HEK293 (cell line): ENCODE results near the gene MAP3K5.
"Not testable (repeated sequence)": the region's sequence is repeated elsewhere in the genome, so short reads cannot be mapped to it uniquely, and the experiment has no call there.

Source experiments
- CTCF ChIA-PET: fragments of 350-600 bp; formaldehyde crosslinking; extraction: SDS; loops from one replicate; lab custom pipeline; 2021; ENCODE audit warnings: antibody characterized with exemption; lab: Yijun Ruan, JAX
- POLR2A ChIA-PET: fragments of 300-600 bp; formaldehyde crosslinking; extraction: SDS; loops from one replicate; lab custom pipeline; 2020; ENCODE audit warnings: antibody characterized with exemption, inconsistent platforms; lab: Yijun Ruan, JAX
- H3K27ac ChIP-seq: fragments of 200-500 bp; sonication (Bioruptor generic); 2 replicates; pipeline ENCODE4 v1.5.1; 2014; ENCODE audit warnings: low read depth, low read length, control low read depth, inconsistent platforms; ENCODE audit errors: extremely low read depth
- H3K36me3 ChIP-seq, 2 experiments: fragments of 200-500 bp in 1 of 2; sonication (Bioruptor generic) in 1 of 2; 1 replicate in 1 of 2; 2 replicates in 1 of 2; pipeline ENCODE4 v1.5.1; 2014 to 2017; ENCODE audit warnings: inconsistent platforms in 2 of 2, low read length in 2 of 2; ENCODE audit not compliant: control insufficient read depth in 2 of 2, insufficient read depth in 1 of 2
- H3K4me1 ChIP-seq: fragments of 200-500 bp; sonication (Bioruptor generic); 2 replicates; pipeline ENCODE4 v1.5.1; 2014; ENCODE audit warnings: mild to moderate bottlenecking, low read length, inconsistent platforms; ENCODE audit not compliant: control insufficient read depth, insufficient read depth
- H3K4me3 ChIP-seq: 2 replicates; pipeline ENCODE4 v1.5.1; 2011; ENCODE audit warnings: low read depth, mild to moderate bottlenecking, control low read depth, low read length, moderate library complexity
- H3K9me3 ChIP-seq: fragments of 200-500 bp; sonication (Bioruptor generic); 2 replicates; pipeline ENCODE4 v1.5.1; 2014; ENCODE audit warnings: low read depth, low read length, inconsistent platforms; ENCODE audit not compliant: control insufficient read depth, insufficient read depth
- HIC1 ChIP-seq: fragments of 450-650 bp; formaldehyde crosslinking; IDR thresholded peaks from 2 replicates; pipeline ENCODE4 v1.5.1; 2016; ENCODE audit warnings: missing biosample characterization, missing genetic modification characterization
- HOXC10 ChIP-seq: sonication (generic); formaldehyde crosslinking; IDR thresholded peaks from 2 replicates; pipeline ENCODE4 v1.8.1; 2023; ENCODE audit warnings: mild to moderate bottlenecking, missing genetic modification reagents
- KLF10 ChIP-seq: fragments of 450-650 bp; IDR thresholded peaks from 2 replicates; pipeline ENCODE4 v1.5.1; 2018; ENCODE audit warnings: missing biosample characterization, mild to moderate bottlenecking, missing genetic modification characterization
- PRDM1 ChIP-seq: fragments of 450-650 bp; formaldehyde crosslinking; IDR thresholded peaks from 2 replicates; pipeline ENCODE4; 2016; ENCODE audit warnings: missing biosample characterization, missing genetic modification characterization
- PRDM4 ChIP-seq: fragments of 450-650 bp; formaldehyde crosslinking; IDR thresholded peaks from 2 replicates; pipeline ENCODE4 v1.5.1; 2017; ENCODE audit warnings: missing biosample characterization, missing genetic modification characterization
- TRIM28 ChIP-seq: IDR thresholded peaks from 2 replicates; pipeline ENCODE4 v1.6.1; 2011; ENCODE audit warnings: low read length, control low read depth, borderline replicate concordance
- YY1 ChIP-seq: fragments of 450-650 bp; formaldehyde crosslinking; IDR thresholded peaks from 2 replicates; pipeline ENCODE4 v1.5.1; 2018; ENCODE audit warnings: missing biosample characterization, missing genetic modification characterization
- ZBTB11 ChIP-seq: fragments of 450-650 bp; formaldehyde crosslinking; conservative IDR thresholded peaks from 2 replicates; pipeline ENCODE4 v1.5.1; 2016; ENCODE audit warnings: low read depth, missing biosample characterization, missing genetic modification characterization
- ZBTB48 ChIP-seq: fragments of 450-650 bp; formaldehyde crosslinking; IDR thresholded peaks from 2 replicates; pipeline ENCODE4 v1.5.1; 2016; ENCODE audit warnings: missing biosample characterization, missing genetic modification characterization
- ZBTB7A ChIP-seq: fragments of 450-650 bp; formaldehyde crosslinking; IDR thresholded peaks from 2 replicates; pipeline ENCODE4 v1.5.1; 2016; ENCODE audit warnings: low read depth, missing biosample characterization, missing genetic modification characterization
- ZNF280C ChIP-seq: fragments of 450-650 bp; formaldehyde crosslinking; IDR thresholded peaks from 2 replicates; pipeline ENCODE4 v1.5.1; 2016; ENCODE audit warnings: missing biosample characterization, missing genetic modification characterization
- ZNF521 ChIP-seq: fragments of 450-650 bp; formaldehyde crosslinking; IDR thresholded peaks from 2 replicates; pipeline ENCODE4 v1.5.1; 2017; ENCODE audit warnings: missing biosample characterization, mild to moderate bottlenecking, missing genetic modification characterization
- ZNF555 ChIP-seq: fragments of 450-650 bp; formaldehyde crosslinking; conservative IDR thresholded peaks from 2 replicates; pipeline ENCODE4 v1.5.1; 2017; ENCODE audit warnings: missing biosample characterization, mild to moderate bottlenecking, missing genetic modification characterization, inconsistent platforms
- ZNF639 ChIP-seq: fragments of 450-650 bp; formaldehyde crosslinking; IDR thresholded peaks from 2 replicates; pipeline ENCODE4 v1.5.1; 2016; ENCODE audit warnings: missing biosample characterization, missing genetic modification characterization

The MAP3K5 gene

GRCh38 chr6:136716917-136717715 lies 75.2 kb downstream of the MAP3K5 start (continued):
- no peak for TF ChIP-seq PRDM4 (tag by site-specific recombination)
- TF ChIP-seq, all 188 proteins: peak for 0

GRCh38 chr6:136712642-136713041 lies 79.6 kb downstream of the MAP3K5 start:
- H3K9me3 ChIP-seq, POLR2A ChIA-PET, H3K4me3 ChIP-seq, H3K27ac ChIP-seq, H3K36me3 ChIP-seq, H3K4me1 ChIP-seq: not testable (repeated sequence)
- CTCF ChIA-PET, result interaction anchor here (1.0 to 1.1 kb wide), 2 partner anchors 69 to 163 kb away, joined by 3 to 7 read pairs; no protein-coding TSS in a partner anchor

- POLR2A ChIA-PET, result interaction anchor here (1.0 kb wide), 1 partner anchor 12 kb away, joined by 4 read pairs; no protein-coding TSS in a partner anchor
- H3K4me3 ChIP-seq, result no peak overlapping the region
- no peak for TF ChIP-seq HIC1 (tag by site-specific recombination)
- TF ChIP-seq HOXC10, result no peak
- TF ChIP-seq, all 188 proteins: peak for 0
- Histone ChIP-seq H3K9me3 (no peaks in the 10 kb centered on the region), H3K36me3 (no peaks in the 10 kb centered on the region), H3K4me1 (no peaks in the 10 kb centered on the region), H3K27ac (no peak overlapping the region)
- CTCF ChIA-PET, result interaction anchor here (0.6 kb wide), 1 partner anchor 64 kb away, joined by 3 read pairs; no protein-coding TSS in a partner anchor
Observed at GRCh38 chr6:136711644-136712043, 80.6 kb downstream of the MAP3K5 start.

- no peak overlapping the region for H3K4me3 ChIP-seq
- no peaks in the 10 kb centered on the region for H3K36me3 ChIP-seq
- no peaks in the 10 kb centered on the region for H3K9me3 ChIP-seq
- H3K4me1 ChIP-seq, result no peaks in the 10 kb centered on the region
- ChIA-PET CTCF (interaction anchor here (1.1 kb wide), 1 partner anchor 81 kb away, joined by 6 read pairs; the partner anchor contains the start of gene MAP3K5), POLR2A (interaction anchor here (0.6 to 1.0 kb wide), 2 partner anchors 12 to 80 kb away, joined by 3 to 4 read pairs; no protein-coding TSS in a partner anchor)
- no peak overlapping the region for H3K27ac ChIP-seq
- TF ChIP-seq ZNF555 (tag by site-specific recombination) (no peak), KLF10 (no peak), ZNF521 (tag by site-specific recombination) (no peak), ZNF639 (no peak), ZNF280C (no peak), PRDM1 (no peak), ZBTB7A (tag by site-specific recombination) (no peak), ZBTB11 (no peak), YY1 (no peak), ZBTB48 (tag by site-specific recombination) (no peak), TRIM28 (no peak)
Observed at GRCh38 chr6:136710877-136711552, 81.3 kb downstream of the MAP3K5 start.
